ENCODE data around the gene SRCIN1. TPM values are rescaled to one million over a fixed set of nuclear protein-coding genes. Genes with fewer than 3 reads are reported as not detected.
"Not testable (repeated sequence)": the region's sequence is repeated elsewhere in the genome, so short reads cannot be mapped to it uniquely, and the experiment has no call there.

SRCIN1 gene
- total RNA-seq, 1 experiment from 2014 or later, result 1.3 TPM

- in situ Hi-C loops (cut with HindIII; ENCODE audit: low pct_unique_long_range_greater_than_20kb, low sequenced_read_pairs), result no loop called here
- no peak for DNase-seq (ENCODE audit: low read depth, low spot score)
Observed at GRCh38 chr17:38544175-38544838, 61.4 kb downstream of the SRCIN1 start.

DNA sequence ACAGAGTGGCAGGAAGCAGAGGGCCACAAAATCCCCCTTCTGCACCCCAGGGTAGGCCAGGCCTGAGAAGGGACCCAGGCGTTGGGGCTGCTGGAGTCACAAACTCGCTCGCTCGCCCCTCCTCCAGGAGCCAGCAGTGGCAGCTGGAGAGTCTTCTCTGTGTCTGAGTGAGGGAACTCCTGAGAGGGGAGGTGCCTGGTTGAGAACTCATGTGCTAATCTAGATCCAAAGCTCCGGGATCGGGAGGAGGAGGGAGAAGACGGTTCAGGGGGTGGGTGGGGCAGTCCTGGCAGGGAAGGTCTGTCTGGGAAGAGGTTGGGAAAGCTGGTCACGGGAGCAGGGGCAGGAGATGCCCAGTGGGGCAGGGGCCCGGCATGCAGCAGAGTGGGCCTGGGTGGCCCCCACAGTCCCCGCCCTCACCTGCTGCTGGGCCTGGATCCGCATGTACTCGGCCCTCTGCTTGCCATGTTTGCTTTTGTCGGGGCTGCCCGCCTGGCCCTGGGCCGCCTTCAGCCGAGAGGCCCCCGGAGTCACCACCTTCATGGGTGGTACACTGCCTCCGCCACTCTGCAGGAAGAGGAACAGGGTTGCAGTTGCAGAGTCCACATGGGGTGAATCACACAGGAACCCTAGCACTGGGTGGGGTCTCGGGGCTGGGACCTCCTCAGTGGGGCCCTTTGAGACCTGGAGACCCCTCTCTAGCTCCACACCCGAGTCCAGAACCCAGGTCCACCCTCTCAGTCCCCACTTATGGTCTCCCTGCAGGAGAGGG is 62.2 kb downstream of the SRCIN1 start:
- DNase-seq (ENCODE audit: low read depth, low spot score), result no peak
- in situ Hi-C loops (cut with HindIII; ENCODE audit: low pct_unique_long_range_greater_than_20kb, low sequenced_read_pairs), result no loop called here

DNA sequence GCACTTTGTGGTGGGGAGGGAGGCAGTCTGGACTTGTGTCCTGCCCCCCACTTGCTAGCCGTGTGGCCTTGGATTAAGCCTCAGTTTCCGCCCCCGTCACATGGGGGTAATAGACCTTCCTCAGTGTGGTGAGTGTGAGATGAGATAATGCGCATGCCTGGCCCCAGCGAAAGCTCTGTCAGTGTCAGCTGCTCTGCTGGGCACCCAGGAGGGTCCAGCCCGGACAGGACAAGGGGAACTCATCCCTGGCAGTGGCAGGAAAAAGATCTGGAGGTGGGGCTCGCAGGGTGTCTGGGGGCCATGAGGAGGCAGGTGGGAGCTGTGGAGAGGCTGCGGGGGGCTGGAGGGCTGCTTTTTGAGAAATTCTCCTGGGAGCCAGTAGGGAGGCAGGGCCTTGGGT is 63.5 kb downstream of the SRCIN1 start:
- DNase-seq (ENCODE audit: low read depth, low spot score), result no peak
- in situ Hi-C loops (cut with HindIII; ENCODE audit: low pct_unique_long_range_greater_than_20kb, low sequenced_read_pairs), result no loop called here

- in situ Hi-C loops (cut with HindIII; ENCODE audit: low pct_unique_long_range_greater_than_20kb, low sequenced_read_pairs), result no loop called here
Observed at GRCh38 chr17:38541281-38541680, 64.5 kb downstream of the SRCIN1 start.

DNA sequence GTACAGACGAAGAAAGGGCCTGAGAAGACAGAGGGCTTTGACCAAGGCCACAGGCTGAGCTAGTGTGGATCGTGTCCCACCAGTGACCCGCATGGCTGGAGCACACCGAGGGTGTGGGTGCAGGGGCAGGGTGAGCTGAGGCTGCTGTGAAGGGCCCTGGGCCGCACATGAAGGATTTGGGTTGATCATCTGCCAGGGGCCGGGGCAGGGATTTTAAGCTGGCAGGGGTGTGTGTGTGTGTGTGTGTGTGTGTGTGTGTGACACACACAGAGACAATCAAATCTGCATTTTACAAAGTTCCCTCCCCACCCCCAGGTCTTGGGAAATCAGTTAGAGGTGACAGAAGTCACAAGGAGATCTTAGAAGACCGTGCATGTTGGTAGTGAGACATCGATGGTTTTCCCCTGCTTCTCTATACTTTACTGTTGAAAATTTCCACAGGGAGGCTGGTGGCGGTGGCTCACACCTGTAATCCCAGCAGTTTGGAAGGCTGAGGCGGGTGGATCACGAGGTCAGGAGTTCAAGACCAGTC is 65.2 kb downstream of the SRCIN1 start:
- DNase-seq (ENCODE audit: low read depth, low spot score), result no peak
- in situ Hi-C loops (cut with HindIII; ENCODE audit: low pct_unique_long_range_greater_than_20kb, low sequenced_read_pairs), result no loop called here

More at GRCh38 chr17:38541281-38541680, 64.5 kb downstream of the SRCIN1 start:
- DNase-seq (ENCODE audit: low read depth, low spot score), result no peak

DNA sequence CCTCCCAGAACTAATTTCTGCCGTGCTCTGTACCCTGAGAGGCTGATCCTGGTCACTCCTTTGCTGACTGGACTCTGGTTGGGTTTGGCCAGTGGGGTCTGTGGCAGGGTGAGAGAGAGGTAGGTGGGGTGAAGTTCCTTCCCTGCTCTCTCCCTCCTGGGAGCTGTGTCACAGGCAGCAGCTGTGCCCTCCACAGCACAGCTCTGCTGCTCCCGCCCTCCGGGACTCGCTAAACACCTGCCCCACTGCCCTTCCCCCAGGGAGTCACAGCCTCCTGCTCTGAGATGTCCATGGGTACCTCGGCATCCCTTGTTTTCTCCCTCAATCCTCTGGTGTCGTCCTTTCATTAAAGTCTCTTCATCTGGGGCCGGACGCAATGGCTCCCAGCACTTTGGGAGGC is 66.4 kb downstream of the SRCIN1 start:
- no peak for DNase-seq (ENCODE audit: low read depth, low spot score)
- in situ Hi-C loops (cut with HindIII; ENCODE audit: low pct_unique_long_range_greater_than_20kb, low sequenced_read_pairs), result no loop called here

GRCh38 chr17:38538906-38539305 is 66.8 kb downstream of the SRCIN1 start:
- in situ Hi-C loops (cut with HindIII; ENCODE audit: low pct_unique_long_range_greater_than_20kb, low sequenced_read_pairs), result no loop called here

DNA sequence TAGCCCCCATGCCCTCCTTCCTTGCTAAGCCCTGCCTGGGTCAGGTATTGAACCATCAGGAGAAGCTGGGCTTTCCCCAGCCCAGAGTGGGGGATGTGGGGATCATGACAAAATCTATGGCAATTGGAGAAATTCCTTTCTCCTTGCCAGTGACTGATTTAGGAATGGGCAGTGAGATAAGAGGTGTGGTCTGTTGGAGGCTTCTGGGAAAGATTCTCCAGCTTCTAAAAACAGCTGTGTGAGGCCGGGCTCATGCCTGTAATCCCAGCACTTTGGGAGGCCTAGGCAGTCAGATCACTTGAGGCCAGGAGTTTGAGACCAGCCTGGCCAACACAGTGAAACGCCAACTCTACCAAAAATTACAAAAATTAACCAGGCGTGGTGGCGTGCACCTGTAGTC is 69.1 kb downstream of the SRCIN1 start:
- in situ Hi-C loops (cut with HindIII; ENCODE audit: low pct_unique_long_range_greater_than_20kb, low sequenced_read_pairs), result no loop called here
- no peak for DNase-seq (ENCODE audit: low read depth, low spot score)

More at GRCh38 chr17:38538906-38539305, 66.8 kb downstream of the SRCIN1 start:
- DNase-seq (ENCODE audit: low read depth, low spot score), result no peak

GRCh38 chr17:38535886-38536285 is 69.9 kb downstream of the SRCIN1 start:
- DNase-seq (ENCODE audit: low read depth, low spot score), result no peak
- in situ Hi-C loops (cut with HindIII; ENCODE audit: low pct_unique_long_range_greater_than_20kb, low sequenced_read_pairs), result no loop called here

GRCh38 chr17:38534498-38534885 is 71.3 kb downstream of the SRCIN1 start:
- DNase-seq (ENCODE audit: low read depth, low spot score), result no peak
- in situ Hi-C loops (cut with HindIII; ENCODE audit: low pct_unique_long_range_greater_than_20kb, low sequenced_read_pairs), result no loop called here

DNA sequence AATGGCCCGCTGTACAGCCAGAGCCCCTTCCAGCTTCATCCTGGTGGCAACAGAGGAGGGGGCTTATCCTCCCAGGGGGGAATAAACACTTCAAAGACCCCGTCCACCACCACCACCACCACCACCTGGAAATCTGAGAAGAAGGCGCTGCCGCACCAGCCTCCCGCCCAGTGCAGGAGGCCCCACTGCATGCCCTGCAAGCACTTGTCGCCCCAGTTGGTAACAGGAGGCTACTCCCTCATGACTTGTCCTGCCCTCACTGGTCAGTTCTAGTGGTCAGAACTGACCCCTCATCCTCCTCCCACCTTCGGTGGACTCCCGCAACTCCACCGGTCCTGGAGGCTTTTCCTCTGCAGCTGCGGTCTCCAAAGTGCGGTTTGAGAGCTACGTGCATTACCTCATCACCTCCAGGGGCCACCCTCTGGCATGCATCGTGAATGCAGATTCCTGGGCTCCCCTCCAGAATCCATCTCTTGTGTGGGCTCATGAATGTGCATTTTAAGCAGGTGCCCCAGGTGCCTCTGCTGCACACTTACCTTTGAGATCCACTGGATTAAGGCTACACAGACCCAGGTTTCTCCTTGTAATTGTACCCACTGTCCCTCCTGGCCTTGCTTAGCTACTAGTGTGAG is 71.8 kb downstream of the SRCIN1 start:
- in situ Hi-C loops (cut with HindIII; ENCODE audit: low pct_unique_long_range_greater_than_20kb, low sequenced_read_pairs), result no loop called here
- no peak for DNase-seq (ENCODE audit: low read depth, low spot score)

GRCh38 chr17:38533241-38533640 is 72.5 kb downstream of the SRCIN1 start:
- in situ Hi-C loops (cut with HindIII; ENCODE audit: low pct_unique_long_range_greater_than_20kb, low sequenced_read_pairs), result no loop called here

GRCh38 chr17:38532451-38532850 is 73.3 kb downstream of the SRCIN1 start:
- in situ Hi-C loops (cut with HindIII; ENCODE audit: low pct_unique_long_range_greater_than_20kb, low sequenced_read_pairs), result no loop called here
- DNase-seq (ENCODE audit: low read depth, low spot score), result no peak

More at GRCh38 chr17:38533241-38533640, 72.5 kb downstream of the SRCIN1 start:
- no peak for DNase-seq (ENCODE audit: low read depth, low spot score)

DNA sequence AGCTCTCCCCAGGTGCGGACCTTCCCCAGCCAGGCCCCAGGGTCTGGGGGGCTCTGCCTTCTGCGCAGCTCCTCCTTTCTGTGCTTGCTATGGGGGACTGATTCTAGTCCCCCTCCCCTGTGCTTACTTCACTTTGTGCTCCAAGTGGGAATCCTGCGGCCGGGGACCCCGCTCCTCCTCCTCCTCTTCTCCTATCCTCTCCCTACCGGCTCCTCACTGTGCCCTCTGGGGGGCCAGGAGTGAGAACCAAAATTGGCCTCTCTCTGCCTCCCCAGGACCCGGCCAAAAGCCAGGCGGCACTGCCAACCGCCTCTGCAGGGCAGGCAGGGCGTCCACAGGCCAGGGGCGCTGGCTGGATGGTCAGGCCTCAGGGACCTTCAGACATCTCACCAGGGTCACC is 74.0 kb downstream of the SRCIN1 start:
- in situ Hi-C loops (cut with HindIII; ENCODE audit: low pct_unique_long_range_greater_than_20kb, low sequenced_read_pairs); DNase-seq (ENCODE audit: low read depth, low spot score): not testable (repeated sequence)

GRCh38 chr17:38530856-38531255 is 74.9 kb downstream of the SRCIN1 start:
- DNase-seq (ENCODE audit: low read depth, low spot score); in situ Hi-C loops (cut with HindIII; ENCODE audit: low pct_unique_long_range_greater_than_20kb, low sequenced_read_pairs): not testable (repeated sequence)

DNA sequence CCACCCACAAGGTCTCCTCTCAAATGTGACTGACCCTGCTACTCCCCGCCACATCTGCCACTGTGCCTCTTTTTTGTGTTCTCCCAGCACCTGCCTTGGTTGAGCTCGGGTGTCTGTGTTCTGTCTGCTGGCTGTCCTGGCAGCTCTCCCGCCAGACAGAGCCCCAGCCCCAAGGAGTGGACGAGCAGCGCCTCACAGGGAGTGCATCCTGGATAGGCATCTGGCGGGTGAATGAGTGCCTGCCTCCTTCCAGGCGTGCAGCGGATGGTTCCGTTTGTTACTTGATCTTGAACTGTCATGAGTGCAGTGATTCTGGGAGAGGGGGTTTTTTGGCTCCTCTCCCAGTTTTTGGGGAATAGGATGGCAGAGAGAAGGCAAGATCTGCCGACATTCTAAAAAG is 77.6 kb downstream of the SRCIN1 start:
- DNase-seq (ENCODE audit: low read depth, low spot score); in situ Hi-C loops (cut with HindIII; ENCODE audit: low pct_unique_long_range_greater_than_20kb, low sequenced_read_pairs): not testable (repeated sequence)

GRCh38 chr17:38526526-38526925 is 79.2 kb downstream of the SRCIN1 start:
- in situ Hi-C loops (cut with HindIII; ENCODE audit: low pct_unique_long_range_greater_than_20kb, low sequenced_read_pairs); DNase-seq (ENCODE audit: low read depth, low spot score): not testable (repeated sequence)

- DNase-seq (ENCODE audit: low read depth, low spot score), result no peak
- in situ Hi-C loops (cut with HindIII; ENCODE audit: low pct_unique_long_range_greater_than_20kb, low sequenced_read_pairs), result no loop called here
Observed at GRCh38 chr17:38512473-38513058, 93.2 kb downstream of the SRCIN1 start.
